HG03460 (cell line): ENCODE measurements around the gene WDR70.
"Not testable (repeated sequence)": the region's sequence is repeated elsewhere in the genome, so short reads cannot be mapped to it uniquely, and the experiment has no call there.

Experiments used
- ATAC-seq: cut with Tn5 transposase; IDR thresholded peaks from one replicate; pipeline ENCODE4 v1.9.1; 2021; ENCODE audit not compliant: unreplicated experiment

WDR70 gene

DNA sequence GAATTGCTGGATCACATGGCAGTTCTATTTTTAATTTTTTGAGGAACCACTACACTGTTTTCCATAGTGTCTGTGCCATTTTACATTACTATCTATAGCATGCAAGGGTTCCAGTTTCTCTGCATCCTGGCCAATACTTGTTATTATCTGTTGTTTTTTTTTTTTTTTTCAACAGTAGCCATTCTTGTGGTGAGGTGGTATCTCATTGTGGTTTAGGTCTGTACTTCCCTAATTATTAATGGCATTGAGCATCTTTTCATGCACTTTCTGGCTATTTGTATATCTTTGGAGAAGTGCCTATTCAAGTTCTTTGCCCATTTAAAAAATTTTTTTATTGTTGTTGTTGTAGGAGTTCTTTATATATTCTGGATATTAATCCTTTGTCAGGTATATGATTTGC is 363.0 kb downstream of the WDR70 start:
- no peak for ATAC-seq

- no peak for ATAC-seq
These were observed 372.1 kb downstream of the WDR70 start for GRCh38 chr5:37751227-37751626.

GRCh38 chr5:37754976-37755375 is 375.9 kb downstream of the WDR70 start:
- no peak for ATAC-seq

- no peak for ATAC-seq
These were observed 376.5 kb downstream of the WDR70 start for GRCh38 chr5:37755581-37755980.

GRCh38 chr5:37756248-37756647 is 377.1 kb downstream of the WDR70 start:
- ATAC-seq, result no peak

DNA sequence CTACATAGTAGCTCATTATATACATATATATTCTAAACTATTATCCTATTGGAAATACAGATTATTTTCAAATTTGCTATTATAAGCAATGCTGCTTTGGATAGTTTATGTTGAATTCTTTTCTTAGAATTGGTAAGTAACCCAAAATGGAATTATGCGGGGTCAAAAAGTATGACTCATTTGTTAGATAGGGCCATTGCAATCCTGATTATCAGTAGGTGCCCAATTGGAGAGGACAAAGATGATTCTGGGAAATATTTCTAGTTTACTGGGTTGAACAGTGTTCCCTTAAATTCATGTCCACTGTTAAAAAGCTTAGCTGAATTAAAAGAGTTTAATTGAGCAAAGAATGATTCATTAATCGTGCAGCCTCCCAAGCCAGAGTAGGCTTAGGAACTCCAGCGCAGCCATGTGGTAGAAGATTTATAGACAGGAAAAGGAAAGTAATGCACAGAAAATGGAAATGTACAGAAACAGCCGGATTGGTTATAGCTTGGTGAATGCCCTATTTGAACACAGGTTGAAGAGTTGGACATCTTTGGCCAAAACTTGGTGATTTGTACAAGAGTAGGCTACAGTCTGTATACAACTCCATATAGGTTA is 379.0 kb downstream of the WDR70 start:
- no peak for ATAC-seq

DNA sequence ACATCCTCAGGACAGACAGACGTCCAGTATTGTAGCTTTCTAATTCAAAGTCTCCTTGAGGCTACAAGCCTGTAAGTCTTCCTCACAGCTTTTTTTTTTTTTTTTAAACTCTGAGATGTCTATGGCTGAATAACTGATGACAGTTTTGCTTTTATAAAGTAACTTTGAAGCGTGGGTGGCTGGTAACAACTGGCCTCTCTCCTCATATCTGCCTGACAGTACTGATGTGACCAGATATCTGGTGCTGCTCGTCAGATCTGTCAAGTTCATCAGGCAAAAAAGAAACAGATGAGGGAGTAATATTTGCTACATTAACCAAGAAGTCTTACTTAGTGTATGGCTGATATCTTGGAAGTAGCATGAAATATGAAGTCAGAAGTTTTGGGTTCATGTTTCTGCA is 388.1 kb downstream of the WDR70 start:
- ATAC-seq, result no peak

DNA sequence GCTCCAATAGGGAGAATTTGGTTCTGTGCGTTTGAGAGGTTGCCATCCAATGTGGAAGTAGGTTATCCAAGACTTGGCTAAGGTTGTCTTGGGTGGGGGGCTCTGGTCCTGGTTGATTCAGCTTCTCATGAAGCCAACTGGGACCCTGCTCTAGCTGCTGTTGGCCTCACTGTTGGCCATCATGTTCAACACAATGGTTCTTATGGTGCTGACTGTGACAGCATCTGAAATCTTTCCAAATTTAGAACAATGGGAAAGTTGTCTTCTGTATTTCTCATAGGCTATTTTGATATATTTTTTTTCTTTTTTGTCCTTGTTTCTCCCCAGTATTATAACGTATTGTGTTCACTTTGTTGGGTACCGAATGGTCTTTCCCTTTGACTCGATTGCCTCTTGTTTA is 388.8 kb downstream of the WDR70 start:
- no peak for ATAC-seq

DNA sequence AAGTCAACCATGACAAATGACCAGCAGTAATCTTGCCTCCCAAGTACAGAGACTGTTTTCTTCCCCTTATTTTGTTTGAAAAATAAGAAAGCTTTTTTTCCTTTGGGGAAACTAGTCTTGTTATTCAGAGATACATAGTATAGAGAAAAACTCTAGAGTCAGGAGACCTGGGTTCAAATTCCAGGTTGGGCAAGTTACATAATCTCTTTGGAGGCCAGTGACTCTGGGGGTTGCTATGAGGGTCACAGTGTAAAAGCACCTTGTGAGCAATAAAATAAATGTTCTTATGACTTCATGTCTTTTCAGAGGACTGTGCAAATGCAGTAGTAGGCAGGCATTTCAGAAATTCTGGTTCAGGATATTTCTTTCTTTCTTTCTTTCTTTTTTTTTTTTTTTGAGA is 389.3 kb downstream of the WDR70 start:
- no peak for ATAC-seq

GRCh38 chr5:37769108-37769507 is 390.0 kb downstream of the WDR70 start:
- no peak for ATAC-seq

GRCh38 chr5:37769840-37770239 is 390.7 kb downstream of the WDR70 start:
- ATAC-seq, result no peak

DNA sequence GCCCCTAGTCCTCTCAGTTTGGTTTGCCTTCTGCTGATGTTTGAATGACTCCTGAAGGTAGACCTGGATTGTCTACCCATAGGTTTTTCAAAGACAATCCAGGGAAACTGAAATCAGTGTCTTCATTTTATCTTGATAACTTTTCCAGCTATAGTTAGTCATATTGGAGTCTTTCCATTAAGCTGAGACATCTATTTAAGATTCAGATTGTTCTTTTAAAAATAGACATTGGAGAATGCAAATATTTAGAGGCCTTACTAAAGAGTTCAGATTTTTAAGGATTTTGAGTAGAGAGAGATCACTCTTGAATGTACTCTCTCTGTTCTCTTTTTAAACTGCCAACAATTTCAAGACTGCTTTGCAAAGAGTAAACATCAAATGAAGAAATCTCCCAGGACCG is 391.7 kb downstream of the WDR70 start:
- ATAC-seq, result no peak

GRCh38 chr5:37771203-37771611 is 392.1 kb downstream of the WDR70 start:
- no peak for ATAC-seq

DNA sequence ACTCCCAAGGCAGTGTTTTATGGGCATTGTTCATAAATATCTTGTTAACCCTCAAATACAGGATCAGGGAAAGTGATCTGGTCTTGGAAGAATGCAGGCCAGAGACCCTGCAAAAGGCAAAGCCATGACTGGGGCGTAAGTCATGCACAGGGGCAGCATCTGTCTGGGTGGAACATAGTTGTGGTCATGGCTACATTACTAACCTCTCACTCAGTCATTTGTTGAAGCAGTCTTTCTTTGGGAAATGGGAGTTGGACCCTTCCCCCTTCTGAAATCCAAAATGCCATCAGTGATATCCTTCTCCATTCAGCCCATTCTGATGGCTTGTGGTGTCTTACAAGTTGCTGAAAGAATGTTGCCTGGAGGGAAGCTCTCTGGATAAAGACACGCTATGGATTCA is 392.6 kb downstream of the WDR70 start:
- no peak for ATAC-seq

- no peak for ATAC-seq
These were observed 393.1 kb downstream of the WDR70 start for GRCh38 chr5:37772255-37772654.

DNA sequence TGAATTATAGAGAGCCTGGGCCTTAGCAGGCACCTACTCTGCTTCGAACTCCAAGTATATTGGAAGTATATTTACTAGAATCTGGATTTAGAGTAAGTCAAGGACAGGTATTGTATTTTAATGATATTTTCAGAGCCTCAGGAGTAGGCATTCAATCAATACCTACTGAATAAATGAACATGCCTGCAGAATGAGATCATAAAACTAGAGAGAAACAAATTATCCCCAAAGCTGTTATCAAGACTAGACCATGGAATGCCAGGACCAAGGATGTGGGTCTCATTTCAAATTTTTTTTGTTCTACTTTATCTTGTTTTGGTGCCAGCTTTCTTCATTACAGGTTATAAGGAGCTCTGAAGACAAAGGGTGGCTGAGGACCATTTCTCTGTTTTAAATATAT is 394.7 kb downstream of the WDR70 start:
- ATAC-seq, result no peak

GRCh38 chr5:37774912-37775483 is 395.9 kb downstream of the WDR70 start:
- no peak for ATAC-seq

- ATAC-seq, result no peak
These were observed 397.7 kb downstream of the WDR70 start for GRCh38 chr5:37776826-37777225.

DNA sequence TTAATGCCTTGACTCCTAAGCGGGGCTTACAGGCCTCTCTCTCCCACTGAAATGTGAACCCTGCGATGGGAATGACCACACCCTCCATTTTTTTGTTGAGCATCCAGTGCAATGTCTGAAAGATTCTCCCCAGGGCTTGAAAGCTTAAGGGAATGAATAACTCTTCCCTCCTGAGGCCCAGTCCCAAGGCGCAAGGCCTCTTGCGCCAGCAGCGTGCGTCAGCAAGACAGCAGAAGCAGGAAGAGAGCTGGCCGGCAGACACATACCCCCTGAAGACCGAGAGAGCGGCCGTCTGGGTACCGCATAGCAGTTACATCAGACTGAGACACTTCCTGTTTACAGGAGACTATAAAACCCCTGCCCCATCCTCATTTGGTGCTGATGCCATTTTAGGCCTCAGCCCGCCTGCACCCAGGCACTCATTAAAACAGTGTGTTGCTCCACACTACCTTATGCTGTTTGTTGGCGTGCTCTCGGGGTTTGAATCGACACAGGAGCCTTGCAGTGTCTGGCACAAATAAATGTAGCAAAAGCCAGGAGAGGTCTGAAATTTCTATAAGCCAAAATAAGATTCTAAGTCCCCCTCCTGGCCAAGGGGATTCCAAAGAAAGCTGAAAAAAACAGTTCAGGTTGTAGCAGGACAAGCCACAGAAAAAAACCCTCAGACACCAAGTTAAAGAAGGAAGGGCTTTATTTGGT is 398.5 kb downstream of the WDR70 start:
- no peak for ATAC-seq

DNA sequence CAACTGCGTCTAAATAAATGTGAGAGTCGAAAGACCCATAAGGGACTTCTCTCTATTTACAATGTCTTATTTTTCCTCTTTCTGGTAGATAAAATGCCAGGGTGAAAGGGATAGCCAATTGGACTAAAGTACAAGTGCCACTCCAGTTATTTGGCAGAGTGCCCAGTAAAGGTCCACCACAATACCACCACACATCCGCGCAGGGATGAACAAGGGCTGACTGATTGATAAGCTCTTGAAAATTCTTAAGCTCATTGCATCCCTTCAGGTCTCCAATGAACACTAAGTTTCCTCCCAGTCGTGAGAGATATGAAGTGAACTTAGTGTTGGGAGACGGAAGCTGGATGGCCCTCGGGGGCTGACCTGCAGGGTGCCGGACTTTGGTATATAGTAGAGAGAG is 402.3 kb downstream of the WDR70 start:
- not testable (repeated sequence) for ATAC-seq

DNA sequence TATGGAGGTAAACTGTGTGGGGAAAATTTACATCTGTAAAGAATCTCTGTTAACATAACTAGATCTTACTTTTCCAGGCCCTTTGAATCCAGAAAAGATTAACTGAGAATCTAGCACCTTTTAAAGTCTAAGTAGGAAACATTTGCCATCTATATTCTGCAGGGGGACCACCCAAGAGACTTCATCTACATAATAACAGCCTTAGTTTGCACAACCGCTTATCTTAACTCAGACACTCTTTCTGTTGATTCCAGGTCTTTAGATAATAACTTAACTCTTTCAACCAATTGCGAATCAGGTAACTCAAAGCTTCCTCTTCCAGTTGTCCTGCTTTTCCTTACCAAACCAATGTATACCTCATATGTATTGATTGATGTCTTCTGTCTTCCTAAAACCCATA is 407.3 kb downstream of the WDR70 start:
- no peak for ATAC-seq

GRCh38 chr5:37786862-37787519 is 407.9 kb downstream of the WDR70 start:
- ATAC-seq, result no peak
